Neural progenitor cell (in vitro differentiated cells): ENCODE results near the gene NIT2. TPM values are rescaled to one million over a fixed set of nuclear protein-coding genes. Genes with fewer than 3 reads are reported as not detected.

Experiments used
- DNase-seq: peaks from one replicate; pipeline ENCODE4 v3.0.0-alpha.2; 2016; ENCODE audit warnings: low spot score
- H2AFZ ChIP-seq: fragments of 200-600 bp; sonication (generic); replicated peaks from 2 replicates; pipeline ENCODE4 v1.6.1; 2016; ENCODE audit warnings: antibody characterized with exemption
- H3F3A ChIP-seq: fragments of 200-600 bp; sonication (generic); 2 replicates; pipeline ENCODE4 v1.6.1; 2016; ENCODE audit warnings: antibody characterized with exemption, low read depth
- H3K27ac ChIP-seq: fragments of 200-600 bp; sonication (generic); 2 replicates; pipeline ENCODE4 v1.5.1; 2016; ENCODE audit warnings: mild to moderate bottlenecking
- H3K27me3 ChIP-seq: fragments of 200-600 bp; sonication (generic); 2 replicates; pipeline ENCODE4 v1.6.1; 2016; ENCODE audit warnings: mild to moderate bottlenecking, moderate library complexity
- H3K36me3 ChIP-seq: fragments of 200-600 bp; sonication (generic); 2 replicates; pipeline ENCODE4 v1.5.1; 2016
- H3K4me1 ChIP-seq: fragments of 200-600 bp; sonication (generic); 2 replicates; pipeline ENCODE4 v1.6.1; 2016; ENCODE audit warnings: mixed run types
- H3K4me2 ChIP-seq: fragments of 200-600 bp; sonication (generic); 2 replicates; pipeline ENCODE4 v1.6.1; 2016
- H3K4me3 ChIP-seq: fragments of 200-600 bp; sonication (generic); 2 replicates; pipeline ENCODE4 v1.5.1; 2016
- H3K79me2 ChIP-seq: fragments of 200-600 bp; sonication (generic); 2 replicates; pipeline ENCODE4 v1.6.1; 2016; ENCODE audit warnings: low read depth
- H3K9ac ChIP-seq: fragments of 200-600 bp; sonication (generic); 2 replicates; pipeline ENCODE4 v1.6.1; 2016
- H3K9me3 ChIP-seq: fragments of 200-600 bp; sonication (generic); 2 replicates; pipeline ENCODE4 v1.5.1; 2016; ENCODE audit warnings: low read depth
- H4K20me1 ChIP-seq: fragments of 200-600 bp; sonication (generic); 2 replicates; pipeline ENCODE4 v1.6.1; 2016; ENCODE audit warnings: low read depth
- H3K27ac Mint-ChIP-seq: 3 replicates; pipeline ENCODE4 v1.8.0; 2021; ENCODE audit warnings: mixed read lengths
- H3K27me3 Mint-ChIP-seq: 2 replicates; pipeline ENCODE4 v1.8.0; 2022; ENCODE audit warnings: low read depth, mild to moderate bottlenecking, inconsistent platforms, moderate library complexity, mixed read lengths; ENCODE audit not compliant: insufficient read depth
- H3K36me3 Mint-ChIP-seq: 3 replicates; pipeline ENCODE4 v1.8.0; 2021; ENCODE audit warnings: mixed read lengths
- H3K4me1 Mint-ChIP-seq: 3 replicates; pipeline ENCODE4 v1.8.0; 2021; ENCODE audit warnings: mixed read lengths
- H3K4me3 Mint-ChIP-seq: 3 replicates; pipeline ENCODE4 v1.8.0; 2021; ENCODE audit warnings: mild to moderate bottlenecking, moderate library complexity, mixed read lengths
- H3K9me3 Mint-ChIP-seq: 3 replicates; pipeline ENCODE4 v1.8.0; 2020; ENCODE audit warnings: mixed read lengths
- EZH2 ChIP-seq: fragments of 200-600 bp; sonication (generic); IDR thresholded peaks from 2 replicates; pipeline ENCODE4 v1.6.1; 2017; ENCODE audit warnings: antibody characterized with exemption, mild to moderate bottlenecking, moderate library complexity
- EZH2phosphoT487 ChIP-seq: fragments of 200-600 bp; sonication (generic); IDR thresholded peaks from 2 replicates; pipeline ENCODE4 v1.6.1; 2017; ENCODE audit warnings: antibody characterized with exemption
- total RNA-seq: library from RNA; depleted of rRNA; stranded (reverse); fragments of >200 nt; gene quantifications from 2 replicates; pipeline ENCODE4 v1.2.3, GENCODE V29; 2015; ENCODE audit warnings: low replicate concordance
- TF ChIP-seq, protein P1 (sequence below): fragments of 200-600 bp; sonication (generic); IDR thresholded peaks from 2 replicates; pipeline ENCODE4 v1.5.1; 2017; ENCODE audit warnings: antibody characterized with exemption, mild to moderate bottlenecking

NIT2 gene
- total RNA-seq, 1 donor from 2014 or later, result 33.1 TPM

DNA sequence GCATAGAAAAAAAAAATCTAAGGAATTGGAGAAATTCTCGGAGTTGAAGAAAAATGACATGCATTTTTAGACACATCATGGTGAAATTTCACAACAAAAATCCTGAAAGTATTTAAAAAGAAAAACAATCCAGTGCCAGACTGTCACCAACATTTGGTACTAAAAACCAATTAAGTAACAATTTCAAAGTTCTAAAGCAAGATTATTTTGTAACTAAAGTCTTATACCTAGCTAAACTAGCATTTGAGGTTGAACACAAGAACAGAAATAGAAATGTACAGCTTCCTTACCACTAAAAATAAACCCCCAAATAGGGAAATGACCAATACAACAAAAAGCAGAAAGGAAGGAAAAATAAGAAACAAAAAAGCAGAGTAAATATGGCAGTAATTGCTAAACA, 54.5 kb downstream of the NIT2 start:
- Mint-ChIP-seq H3K27ac (no peak overlapping the region), H3K4me3 (no peak overlapping the region), H3K9me3 (peaks cover 13% of the 10 kb centered on the region), H3K27me3 (no peaks in the 10 kb centered on the region), H3K36me3 (peaks cover 27% of the 10 kb centered on the region), H3K4me1 (no peaks in the 10 kb centered on the region)
- Histone ChIP-seq H3K4me3 (no peak overlapping the region), H3K4me2 (no peak overlapping the region), H4K20me1 (no peaks in the 10 kb centered on the region), H3K4me1 (no peaks in the 10 kb centered on the region), H3K9me3 (peaks cover 4% of the 10 kb centered on the region), H3F3A (no peaks in the 10 kb centered on the region), H3K9ac (no peak overlapping the region), H3K36me3 (peaks cover 15% of the 10 kb centered on the region), H2AFZ (no peak overlapping the region), H3K27me3 (no peaks in the 10 kb centered on the region), H3K27ac (no peak overlapping the region), H3K79me2 (peaks cover 79% of the 10 kb centered on the region)
- TF ChIP-seq, protein P1, sequence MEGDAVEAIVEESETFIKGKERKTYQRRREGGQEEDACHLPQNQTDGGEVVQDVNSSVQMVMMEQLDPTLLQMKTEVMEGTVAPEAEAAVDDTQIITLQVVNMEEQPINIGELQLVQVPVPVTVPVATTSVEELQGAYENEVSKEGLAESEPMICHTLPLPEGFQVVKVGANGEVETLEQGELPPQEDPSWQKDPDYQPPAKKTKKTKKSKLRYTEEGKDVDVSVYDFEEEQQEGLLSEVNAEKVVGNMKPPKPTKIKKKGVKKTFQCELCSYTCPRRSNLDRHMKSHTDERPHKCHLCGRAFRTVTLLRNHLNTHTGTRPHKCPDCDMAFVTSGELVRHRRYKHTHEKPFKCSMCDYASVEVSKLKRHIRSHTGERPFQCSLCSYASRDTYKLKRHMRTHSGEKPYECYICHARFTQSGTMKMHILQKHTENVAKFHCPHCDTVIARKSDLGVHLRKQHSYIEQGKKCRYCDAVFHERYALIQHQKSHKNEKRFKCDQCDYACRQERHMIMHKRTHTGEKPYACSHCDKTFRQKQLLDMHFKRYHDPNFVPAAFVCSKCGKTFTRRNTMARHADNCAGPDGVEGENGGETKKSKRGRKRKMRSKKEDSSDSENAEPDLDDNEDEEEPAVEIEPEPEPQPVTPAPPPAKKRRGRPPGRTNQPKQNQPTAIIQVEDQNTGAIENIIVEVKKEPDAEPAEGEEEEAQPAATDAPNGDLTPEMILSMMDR, result no peak
- no peak for TF ChIP-seq EZH2
- no peak for TF ChIP-seq EZH2phosphoT487
- DNase-seq, result no peak

DNA sequence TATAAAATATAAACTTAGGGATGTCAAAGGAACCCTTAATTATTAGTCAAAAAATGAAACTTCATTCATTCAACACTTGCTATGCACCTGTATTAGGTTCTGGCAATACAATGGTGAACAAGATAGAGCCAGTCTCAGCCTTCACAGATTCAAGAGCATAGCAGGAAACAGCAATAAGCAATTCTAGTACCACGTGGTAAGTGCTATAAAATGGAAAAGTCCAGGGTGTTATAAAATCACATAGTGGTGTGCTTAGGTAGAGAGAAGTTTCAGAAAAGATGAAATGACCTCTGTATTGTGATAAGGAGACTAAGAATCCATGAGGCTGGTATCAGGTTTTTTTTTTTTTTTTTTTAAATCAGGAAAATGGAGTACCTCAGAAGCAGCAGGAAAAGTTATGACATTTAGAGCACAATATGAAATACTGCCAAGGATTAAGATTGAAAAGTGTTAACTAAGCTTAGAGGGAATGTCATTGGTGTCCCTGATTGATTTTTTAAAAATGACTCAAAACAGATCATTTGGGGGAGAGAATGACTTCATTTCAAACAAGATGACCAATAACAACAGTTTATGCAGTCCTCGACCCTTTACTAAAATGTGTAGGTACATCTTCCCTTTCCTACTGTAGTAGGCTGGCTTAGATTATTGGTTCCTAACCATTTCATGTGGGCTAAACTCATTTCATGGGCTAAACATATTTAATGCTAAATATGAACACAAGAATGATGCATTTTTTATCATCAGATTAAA, 61.3 kb downstream of the NIT2 start:
- no peaks in the 10 kb centered on the region for H3K9me3 Mint-ChIP-seq
- Histone ChIP-seq H3K4me2 (no peak overlapping the region), H3K27ac (no peak overlapping the region), H3K9me3 (no peaks in the 10 kb centered on the region), H3K9ac (no peak overlapping the region), H3K4me3 (no peak overlapping the region), H3K36me3 (no peaks in the 10 kb centered on the region), H3F3A (peaks cover 2% of the 10 kb centered on the region), H4K20me1 (peaks cover 13% of the 10 kb centered on the region), H2AFZ (no peak overlapping the region), H3K27me3 (no peaks in the 10 kb centered on the region), H3K79me2 (peaks cover 100% of the 10 kb centered on the region), H3K4me1 (peaks cover 11% of the 10 kb centered on the region)
- peaks cover 7% of the 10 kb centered on the region for H3K36me3 Mint-ChIP-seq
- TF ChIP-seq, protein P1, result no peak
- TF ChIP-seq EZH2, result no peak
- no peak for TF ChIP-seq EZH2phosphoT487
- no peaks in the 10 kb centered on the region for H3K27me3 Mint-ChIP-seq
- peaks cover 18% of the 10 kb centered on the region for H3K4me1 Mint-ChIP-seq
- H3K4me3 Mint-ChIP-seq, result no peak overlapping the region
- no peak for DNase-seq
- no peak overlapping the region for H3K27ac Mint-ChIP-seq

GRCh38 chr3:100396967-100397366, 62.4 kb downstream of the NIT2 start:
- H3K36me3 ChIP-seq, result no peaks in the 10 kb centered on the region
- Mint-ChIP-seq H3K4me3 (no peak overlapping the region), H3K27ac (no peak overlapping the region), H3K27me3 (no peaks in the 10 kb centered on the region), H3K36me3 (peaks cover 7% of the 10 kb centered on the region), H3K9me3 (no peaks in the 10 kb centered on the region), H3K4me1 (peaks cover 18% of the 10 kb centered on the region)
- TF ChIP-seq EZH2 (no peak), EZH2phosphoT487 (no peak)
- TF ChIP-seq, protein P1, result no peak
- H3K9ac ChIP-seq, result no peak overlapping the region
- H3K4me1 ChIP-seq, result peaks cover 11% of the 10 kb centered on the region
- H4K20me1 ChIP-seq, result peaks cover 13% of the 10 kb centered on the region
- DNase-seq, result no peak
- H3K27me3 ChIP-seq, result no peaks in the 10 kb centered on the region
- no peak overlapping the region for H3K27ac ChIP-seq
- peaks cover 12% of the 10 kb centered on the region for H3F3A ChIP-seq
- no peak overlapping the region for H3K4me3 ChIP-seq
- H3K79me2 ChIP-seq, result peaks cover 93% of the 10 kb centered on the region
- no peak overlapping the region for H3K4me2 ChIP-seq
- no peak overlapping the region for H2AFZ ChIP-seq
- no peaks in the 10 kb centered on the region for H3K9me3 ChIP-seq
